Cortex of kidney (tissue), 1 donor: ENCODE results near the gene SCGB1A1.
"Not testable (repeated sequence)": the region's sequence is repeated elsewhere in the genome, so short reads cannot be mapped to it uniquely, and the experiment has no call there.

Experiments
- DNase-seq: peaks from one replicate; lab custom pipeline; 2025; lab: John Stamatoyannopoulos, UW

SCGB1A1 gene

DNA sequence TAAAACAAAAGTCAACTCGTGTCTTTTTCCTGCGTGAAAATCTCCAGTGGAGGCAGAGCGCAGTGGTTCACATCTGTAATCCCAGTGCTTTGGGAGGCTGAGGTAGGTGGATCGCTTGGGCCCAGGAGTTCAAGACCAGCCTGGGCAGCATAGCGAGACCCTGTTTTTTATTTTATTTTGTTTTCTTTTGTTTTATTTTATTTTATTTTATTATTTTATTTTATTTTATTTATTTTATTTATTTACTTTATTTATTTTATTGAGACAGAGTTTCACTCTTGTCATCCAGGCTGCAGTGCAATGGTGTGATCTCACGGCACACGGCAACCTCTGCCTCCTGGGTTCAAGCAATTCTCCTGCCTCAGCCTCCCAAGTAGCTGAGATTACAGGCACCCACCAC, 31.1 kb downstream of the SCGB1A1 start:
- not testable (repeated sequence) for DNase-seq

DNA sequence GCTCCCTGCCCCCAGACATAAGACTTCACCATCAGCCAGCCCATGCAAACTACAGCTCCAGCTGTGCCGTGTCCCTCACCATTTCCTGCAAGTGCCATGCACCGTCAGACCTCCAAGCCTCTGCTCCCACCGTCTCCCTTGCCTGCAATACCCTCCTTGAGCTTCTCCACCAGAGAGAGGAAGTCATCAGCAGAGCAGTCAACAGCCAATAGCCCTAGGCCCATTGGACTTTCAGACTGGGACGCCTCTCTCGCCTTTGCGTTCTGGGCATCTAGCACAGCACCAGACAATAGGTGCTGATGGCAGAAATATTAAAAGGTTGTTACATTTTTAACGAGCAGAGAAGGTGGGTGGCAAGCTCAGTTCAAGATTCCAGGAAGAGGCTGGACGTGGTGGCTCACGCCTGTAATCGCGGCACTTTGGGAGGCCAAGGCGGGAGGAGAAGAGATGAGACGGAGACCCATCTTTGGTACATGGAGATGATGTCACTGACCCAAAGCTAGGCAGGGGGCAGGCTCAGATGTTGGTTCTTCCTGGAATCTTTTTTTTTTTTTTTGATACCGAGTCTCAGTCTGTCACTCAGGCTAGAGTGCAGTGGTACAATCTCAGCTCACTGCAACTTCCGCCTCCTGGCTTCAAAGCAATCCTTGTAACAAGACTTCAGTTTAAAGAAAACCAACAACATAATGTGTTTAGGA, 31.9 kb downstream of the SCGB1A1 start:
- DNase-seq = no peak

DNA sequence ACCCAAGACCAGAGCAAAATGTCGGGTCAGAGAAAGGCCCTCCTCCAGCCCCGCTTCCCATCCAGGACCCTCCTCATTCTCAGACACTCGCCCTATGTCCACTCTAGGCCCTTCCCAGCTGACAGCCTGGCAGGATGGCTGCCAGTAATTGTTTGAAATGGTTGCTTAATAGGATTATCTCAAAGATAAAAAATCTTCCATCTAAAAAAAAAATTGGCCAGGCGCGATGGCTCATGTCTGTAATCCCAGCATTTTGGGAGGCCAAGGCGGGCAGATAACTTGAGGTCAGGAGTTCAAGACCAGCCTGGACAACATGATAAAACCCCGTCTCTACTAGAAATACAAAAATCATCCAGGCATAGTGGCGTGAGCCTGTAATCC, 32.4 kb downstream of the SCGB1A1 start:
- DNase-seq = no peak

DNA sequence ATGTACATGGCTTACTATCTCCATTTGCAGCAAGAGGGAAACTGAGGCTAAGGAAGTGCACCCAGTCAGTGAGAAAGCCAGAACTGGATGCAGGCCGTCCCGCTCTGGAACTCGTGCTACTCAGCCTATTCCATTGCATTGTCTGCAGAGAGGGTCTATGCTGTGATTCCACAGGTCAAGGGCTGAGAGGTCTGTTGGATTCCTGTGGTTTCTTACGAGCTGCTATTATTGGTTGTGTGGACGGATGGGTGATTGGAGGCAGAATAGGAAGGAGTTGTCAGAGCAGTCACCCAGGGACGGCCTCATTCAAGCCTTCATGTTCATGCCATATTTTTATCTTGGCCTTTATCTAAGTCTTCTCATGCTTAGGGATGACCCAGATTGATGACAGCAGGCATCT, 33.4 kb downstream of the SCGB1A1 start:
- DNase-seq = no peak

DNA sequence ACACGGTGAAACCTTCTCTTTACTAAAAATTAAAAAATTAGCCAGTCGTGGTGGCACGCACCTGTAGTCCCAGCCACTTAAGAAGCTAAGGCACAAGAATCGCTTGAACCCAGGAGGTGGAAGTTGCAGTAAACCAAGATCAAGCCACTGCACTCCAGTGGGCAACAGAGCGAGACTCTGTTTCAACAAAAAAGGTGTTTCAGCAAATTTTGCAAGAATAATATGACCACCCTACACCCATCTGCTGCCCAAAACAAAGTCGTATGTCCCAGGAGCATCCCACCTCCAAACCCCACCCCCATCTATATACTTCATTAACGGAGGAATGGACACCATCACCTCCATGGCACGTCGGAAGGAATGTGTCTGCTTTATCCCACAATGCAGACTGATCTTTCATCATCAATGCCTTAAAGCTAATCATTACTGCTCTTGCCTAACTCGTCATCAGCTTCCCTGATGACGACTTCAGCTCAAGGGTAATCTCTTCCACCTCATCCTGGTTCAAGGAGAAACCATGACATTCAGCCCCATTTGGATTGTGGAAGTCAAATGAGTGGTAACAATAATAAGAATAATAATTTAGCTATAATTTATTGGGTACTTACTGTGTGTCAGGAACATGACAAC, 34.1 kb downstream of the SCGB1A1 start:
- DNase-seq = no peak

DNA sequence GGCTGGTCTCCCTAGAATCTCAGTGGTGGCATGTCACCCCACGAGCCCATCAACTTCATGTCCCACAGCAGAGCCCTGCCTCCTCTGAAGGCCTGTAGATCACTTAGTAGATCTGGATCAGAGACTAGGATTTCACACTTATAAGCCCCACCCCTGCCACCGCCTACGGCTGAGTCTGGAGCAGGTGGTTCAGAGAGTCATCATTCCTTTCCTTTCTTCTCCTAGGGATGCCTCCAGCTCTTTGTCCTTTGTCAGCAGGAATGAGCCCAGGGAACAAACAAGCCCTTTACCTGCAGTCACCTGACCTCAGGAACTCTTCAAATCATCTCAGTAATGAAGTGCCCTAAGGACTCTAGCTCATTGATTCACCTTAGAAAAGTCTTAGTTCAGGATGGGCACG, 37.8 kb downstream of the SCGB1A1 start:
- DNase-seq = no peak

DNA sequence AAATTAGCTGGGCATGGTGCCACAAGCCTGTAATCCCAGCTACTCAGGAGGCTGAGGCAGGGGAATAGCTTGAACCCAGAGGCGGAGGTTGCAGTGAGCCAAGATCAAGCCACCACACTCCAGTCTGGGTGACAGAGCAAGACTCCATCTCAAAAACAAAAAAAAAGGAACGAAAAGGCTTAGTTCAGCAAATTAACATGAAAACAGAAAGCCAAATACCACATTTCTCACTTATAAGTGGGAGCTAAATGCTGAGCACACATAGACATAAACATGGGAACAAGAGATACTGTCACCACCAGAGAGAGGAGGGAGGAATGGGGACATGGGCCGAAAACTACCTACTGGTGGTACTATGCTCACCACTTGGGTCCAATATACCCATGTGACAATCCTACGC, 38.6 kb downstream of the SCGB1A1 start:
- no peak for DNase-seq

DNA sequence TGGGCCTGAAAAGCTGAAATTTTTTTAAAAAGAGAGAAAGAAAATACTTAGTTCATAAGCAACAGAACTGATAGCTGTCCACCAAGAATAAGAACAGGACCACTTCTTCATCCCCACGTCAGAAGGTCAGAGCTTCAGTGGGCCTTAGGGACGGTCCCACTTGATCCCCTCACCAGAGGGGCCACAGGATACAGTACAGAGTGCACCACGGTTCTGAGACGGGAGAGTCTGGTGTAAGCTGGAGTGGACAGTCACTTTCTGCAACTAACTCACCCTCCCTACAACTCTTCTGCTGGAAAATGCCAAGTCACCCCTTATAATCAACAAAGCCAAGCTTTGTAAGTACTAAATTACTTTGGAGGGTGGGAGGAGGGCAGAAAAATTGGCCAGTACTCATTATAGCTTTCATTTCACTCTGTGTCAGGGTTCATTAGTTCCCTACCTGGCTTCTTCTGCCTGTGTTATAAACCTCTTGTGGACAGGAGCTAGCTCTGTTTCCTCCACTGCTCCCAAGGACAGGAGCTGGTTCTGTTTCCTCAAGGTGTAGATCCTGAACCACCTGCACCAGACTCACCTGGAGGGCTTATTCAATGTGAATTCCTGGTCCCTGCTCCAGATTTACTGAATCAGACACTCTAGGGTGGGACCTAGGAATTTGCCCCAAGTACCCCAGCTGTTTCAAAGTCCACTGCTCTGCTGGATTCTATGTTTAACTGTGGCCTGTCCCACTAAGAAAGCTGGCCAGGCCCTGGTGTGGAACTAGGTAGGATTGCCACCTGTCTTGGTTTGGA, 39.6 kb downstream of the SCGB1A1 start:
- no peak for DNase-seq

DNA sequence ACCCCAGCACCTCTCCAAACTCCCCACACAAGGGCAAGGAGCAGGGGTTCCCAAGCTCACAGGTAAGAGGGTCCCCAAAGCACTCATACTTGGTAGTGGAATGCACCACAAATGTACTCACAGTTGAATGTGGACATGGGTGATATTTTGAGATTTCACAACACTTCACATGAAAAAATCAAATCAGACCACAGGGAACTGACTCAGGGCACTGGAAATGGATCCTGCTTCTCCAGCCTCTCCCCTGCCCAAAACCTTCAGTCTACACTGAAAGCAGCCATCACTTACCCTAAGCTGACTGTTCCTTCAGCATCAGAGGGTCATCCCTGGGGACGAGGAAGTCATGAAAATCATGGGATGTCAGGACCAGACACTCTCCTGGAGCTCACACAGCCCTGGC, 40.2 kb downstream of the SCGB1A1 start:
- no peak for DNase-seq

DNA sequence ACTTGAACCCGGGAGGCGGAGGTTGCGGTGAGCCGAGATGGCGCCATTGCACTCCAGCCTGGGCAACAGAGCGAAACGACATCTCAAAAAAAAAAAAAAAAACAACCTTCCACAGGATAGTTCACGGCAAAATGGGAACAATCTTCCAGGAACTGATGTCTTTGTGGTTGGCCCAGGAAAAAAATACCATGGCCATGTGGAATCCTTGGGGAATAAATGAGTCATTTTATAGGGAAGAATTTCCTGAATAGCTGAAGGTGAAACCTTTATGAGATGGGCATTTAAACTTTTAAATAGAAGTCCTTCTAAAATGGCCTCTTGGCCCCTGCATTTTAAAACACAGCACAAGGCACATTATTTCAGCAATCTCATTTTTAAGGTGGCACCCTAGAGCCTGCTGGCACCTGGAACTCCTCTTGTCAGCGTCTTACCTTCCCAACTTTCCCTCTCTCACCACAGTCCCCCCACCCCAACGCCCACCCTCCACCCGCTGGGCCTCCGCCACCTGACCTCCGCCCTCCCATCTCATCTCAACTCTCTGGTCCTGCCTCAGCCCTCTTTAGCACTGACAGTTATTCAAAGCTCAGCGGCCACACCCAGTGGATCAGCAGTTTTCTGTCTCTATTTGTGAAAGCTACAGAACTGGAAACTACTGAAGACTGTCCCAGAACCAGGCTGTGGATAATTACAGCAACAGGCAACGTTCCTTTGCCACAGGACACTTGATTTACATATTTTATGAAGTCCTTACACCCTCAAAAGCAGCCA, 43.1 kb downstream of the SCGB1A1 start:
- DNase-seq = no peak

DNA sequence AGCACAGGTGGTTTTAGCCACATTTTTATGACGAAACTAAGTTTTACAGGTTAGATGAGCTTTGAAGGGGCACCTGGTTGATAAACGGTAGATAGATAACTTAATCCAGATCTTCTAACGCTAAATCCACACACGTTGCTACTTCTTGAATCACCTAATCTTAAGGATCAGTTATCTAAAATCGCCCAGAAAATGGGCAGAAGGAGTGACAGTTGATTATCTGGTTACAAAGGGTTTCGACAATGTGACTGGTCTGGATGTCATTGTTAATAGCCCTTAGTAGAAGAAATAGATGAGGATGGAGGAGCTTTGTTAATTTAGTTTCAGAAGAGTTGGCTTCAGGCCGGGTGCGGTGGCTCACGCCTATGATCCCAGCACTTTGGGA, 43.7 kb downstream of the SCGB1A1 start:
- DNase-seq = no peak

DNA sequence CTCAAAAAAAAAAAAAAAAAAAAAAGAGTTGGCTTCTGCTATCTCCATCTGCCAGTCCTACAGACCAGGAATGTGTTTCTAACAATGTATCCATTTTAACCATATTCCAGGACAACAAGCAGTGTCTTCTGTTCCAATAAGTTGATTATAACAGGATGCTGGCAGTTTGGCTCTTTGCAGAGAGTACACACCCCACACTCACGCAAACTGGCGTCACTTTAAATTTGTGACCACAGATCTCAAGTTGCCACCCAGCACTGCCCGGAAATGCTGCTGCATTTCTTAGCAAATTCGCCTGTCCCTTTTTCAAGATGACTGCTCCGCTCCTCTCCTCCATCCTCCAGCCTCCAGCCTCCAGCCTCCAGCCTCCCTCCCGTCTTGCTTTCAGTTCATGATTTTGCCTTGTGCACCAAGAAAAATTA, 44.3 kb downstream of the SCGB1A1 start:
- DNase-seq = no peak

DNA sequence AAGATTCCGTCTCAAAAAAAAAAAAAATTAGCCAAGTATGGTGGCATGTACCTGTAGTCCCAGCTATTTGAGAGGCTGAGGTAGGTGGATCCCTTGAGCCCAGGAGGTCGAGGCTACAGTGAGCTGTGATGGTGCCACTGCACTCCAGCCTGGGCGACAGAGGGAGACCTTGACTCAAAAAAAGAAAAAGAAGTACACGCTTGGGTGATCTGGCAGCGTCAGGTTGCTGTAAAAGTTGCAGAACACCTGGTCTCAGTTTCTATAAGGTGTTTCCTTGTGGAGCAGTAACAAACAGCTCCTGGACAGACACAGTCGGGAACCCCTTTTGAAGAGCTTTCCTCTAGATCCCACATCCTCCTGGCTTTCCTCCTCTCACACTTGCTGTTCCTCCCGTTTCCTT, 45.8 kb downstream of the SCGB1A1 start:
- no peak for DNase-seq

DNA sequence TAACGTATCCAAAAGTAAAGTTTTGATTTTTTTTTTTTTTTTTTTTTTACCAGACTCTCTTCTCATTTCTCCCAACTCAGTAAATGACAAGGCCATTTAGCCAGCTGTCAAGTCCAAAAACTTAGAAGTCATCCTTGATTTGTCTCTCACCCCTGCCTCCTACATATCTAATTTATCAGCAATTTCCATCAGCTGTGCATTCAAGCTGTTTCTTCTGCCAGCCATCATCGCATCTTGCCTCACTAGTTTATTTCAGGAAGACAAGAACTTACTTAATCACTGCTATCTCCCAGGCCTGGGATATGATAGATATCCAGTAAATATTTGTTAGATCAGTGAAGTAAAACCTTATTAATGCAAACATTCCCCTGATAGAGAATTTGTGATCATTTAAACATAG, 47.6 kb downstream of the SCGB1A1 start:
- no peak for DNase-seq

DNA sequence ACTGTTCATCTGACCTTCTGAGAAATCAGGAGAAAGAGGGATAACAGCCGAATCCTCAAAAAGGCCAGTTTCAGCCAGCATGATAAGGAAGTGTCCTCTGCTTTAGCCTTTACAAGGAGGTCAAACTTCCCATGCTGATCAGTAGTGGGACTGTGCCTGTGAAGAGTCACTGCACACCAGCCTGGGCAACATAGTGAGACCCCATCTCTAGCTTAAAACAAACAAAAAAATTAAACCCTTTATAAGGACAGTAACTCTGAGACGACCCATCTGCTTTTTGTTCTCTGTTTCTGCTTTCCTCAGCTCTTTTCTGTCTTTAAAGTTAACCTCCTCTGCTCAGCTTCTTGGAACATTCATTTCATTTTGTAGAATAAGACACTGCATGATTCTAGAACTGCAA, 49.7 kb downstream of the SCGB1A1 start:
- no peak for DNase-seq

DNA sequence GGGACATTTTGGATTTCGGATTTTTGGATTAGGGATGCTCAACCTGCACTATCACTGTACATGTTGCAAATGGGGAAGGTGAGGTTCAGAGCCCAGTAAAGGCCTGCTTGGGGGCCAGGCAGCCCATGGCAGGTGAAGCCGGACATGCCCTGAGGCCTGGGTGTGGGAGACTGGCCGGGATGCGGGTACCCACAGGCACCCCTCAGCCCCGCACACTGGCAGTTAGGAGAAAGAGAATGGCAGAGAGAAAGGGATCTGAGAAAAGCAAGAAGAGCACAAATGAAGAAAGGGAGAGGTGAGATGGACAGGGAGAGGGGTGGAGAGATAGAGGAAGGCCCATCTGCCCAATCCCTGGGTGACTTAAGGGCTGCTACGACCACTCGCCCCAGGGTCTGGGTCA, 52.8 kb downstream of the SCGB1A1 start:
- no peak for DNase-seq

DNA sequence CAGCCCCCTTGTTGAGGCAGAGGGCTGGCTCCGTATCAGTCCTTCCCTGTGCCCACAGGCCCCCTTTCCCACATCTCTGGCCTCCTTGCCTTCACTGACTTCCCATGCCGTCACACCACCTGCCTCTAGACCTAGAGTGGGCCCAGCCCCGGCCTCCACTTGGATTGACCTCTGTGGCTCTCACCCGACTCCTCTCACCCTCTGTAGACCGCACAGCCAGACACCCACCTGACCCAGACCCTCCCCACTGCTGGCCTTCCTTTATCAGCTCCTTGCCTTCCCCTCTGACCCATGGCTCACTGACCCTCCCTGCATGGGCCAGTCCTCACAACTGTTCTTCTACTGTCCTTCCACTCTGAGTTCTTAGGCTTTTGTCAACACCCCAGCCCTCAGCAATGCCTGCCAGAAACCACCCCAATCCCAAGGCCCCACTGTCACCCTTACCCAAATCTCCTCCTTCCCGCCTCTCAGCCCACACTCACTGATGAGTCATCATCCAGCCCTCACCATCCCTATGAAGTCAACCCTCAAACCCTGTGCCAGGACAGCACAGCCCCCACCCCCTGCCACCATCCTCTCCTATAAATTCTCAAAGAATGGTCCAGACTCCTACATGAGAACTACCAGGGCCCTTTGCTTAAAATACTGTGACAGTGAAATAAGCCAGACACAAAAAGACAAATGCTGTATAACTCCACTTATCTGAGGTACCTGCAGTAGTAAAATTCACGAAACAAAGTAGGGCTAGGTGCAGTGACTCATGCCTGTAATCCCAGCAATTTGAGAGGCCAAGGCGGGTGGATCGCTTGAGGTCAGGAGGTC, 53.4 kb downstream of the SCGB1A1 start:
- no peak for DNase-seq
